Activated CD8-positive, alpha-beta memory T cell treated with anti-CD3 and anti-CD28 coated beads for 36 hours (primary cell): ENCODE measurements around the gene VSTM2A. TPM values are rescaled to one million over a fixed set of nuclear protein-coding genes. Genes with fewer than 3 reads are reported as not detected.

Experiments
- CTCF ChIA-PET: fragments of 350-600 bp; sonication (Branson Sonifier 250); formaldehyde crosslinking; loops from one replicate; lab custom pipeline; 2021; ENCODE audit warnings: antibody characterized with exemption; lab: Charles Lee
- POLR2A ChIA-PET: fragments of 350-600 bp; sonication (Branson Sonifier 250); formaldehyde crosslinking; loops from one replicate; lab custom pipeline; 2021; ENCODE audit warnings: antibody characterized with exemption; lab: Charles Lee
- total RNA-seq, 2 experiments: library from RNA; stranded (reverse); gene quantifications; one replicate each; pipeline ENCODE4 v1.2.3, GENCODE V29; 2021

VSTM2A gene
- total RNA-seq, 2 experiments from 2014 or later: not detected

DNA sequence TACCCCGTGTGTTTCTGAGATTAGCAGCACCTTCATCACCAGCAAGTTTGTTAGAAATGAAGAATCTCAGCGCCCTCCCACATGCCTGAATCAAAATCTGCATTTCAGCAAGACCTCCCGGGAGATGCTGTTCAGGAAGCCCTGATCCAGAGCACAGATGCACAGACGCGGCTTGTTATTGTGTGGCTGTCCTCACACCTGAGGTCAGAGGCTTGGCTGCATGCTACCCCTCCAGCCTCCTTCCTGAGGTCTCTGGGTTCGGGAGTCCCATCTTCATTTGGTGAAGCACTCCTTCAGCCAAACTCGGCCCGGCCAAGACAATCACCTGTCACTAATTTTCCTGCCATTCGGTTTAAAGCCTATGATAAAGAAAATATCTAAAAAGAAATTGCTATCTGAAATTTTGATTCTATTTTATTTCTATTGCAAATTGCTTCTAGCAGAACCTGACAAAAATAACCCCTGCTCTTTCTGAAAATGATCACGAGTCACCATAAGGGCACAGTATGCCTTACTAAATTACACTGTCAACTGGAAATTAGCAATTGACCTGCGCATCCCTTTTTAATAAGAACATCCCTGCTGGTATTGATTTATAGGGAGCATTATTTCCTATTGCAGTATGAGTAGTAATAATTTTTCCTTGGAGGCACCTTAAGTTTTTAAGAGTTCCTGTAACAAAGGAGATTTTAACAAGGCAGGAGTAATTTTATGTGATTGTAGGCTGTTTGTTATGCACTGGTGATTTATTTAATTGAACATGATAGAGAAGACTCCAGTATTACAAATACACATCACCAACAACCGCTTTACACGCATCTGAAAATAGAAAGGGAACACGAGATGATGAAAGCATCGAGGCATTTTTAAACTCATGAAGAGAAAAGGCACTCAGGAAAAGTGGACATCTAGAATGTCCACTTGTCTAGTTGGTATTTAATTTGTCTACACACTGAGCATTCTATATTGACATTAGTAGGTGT is 49.5 kb downstream of the VSTM2A start:
- ChIA-PET POLR2A (no interaction called here), CTCF (no interaction called here)

DNA sequence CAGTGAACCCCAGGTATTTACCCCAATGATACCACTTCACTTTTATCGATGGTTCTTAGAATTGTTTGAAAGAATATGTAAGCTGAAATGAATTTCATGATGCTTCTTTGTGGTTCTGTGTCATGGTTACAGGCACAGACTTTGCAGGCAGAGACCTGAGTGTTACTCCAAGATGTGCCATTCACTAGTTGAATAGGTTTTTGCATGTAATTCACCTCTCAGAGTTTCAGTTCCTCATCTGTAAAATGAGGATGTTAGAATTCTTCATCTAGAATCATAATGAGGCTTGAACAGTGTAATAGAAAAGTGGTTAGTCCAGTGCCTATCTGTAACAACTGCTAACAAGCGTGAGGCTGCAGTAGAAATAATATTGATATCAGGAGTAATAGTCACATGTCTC is 54.6 kb downstream of the VSTM2A start:
- CTCF ChIA-PET: no interaction called here
- POLR2A ChIA-PET: no interaction called here

- POLR2A ChIA-PET: no interaction called here
- CTCF ChIA-PET: no interaction called here
Observed at GRCh38 chr7:54615537-54615936, 73.4 kb downstream of the VSTM2A start.

Other genes with a start within 250 kb of the VSTM2A start
- gene SEC61G, start 216.8 kb downstream of the VSTM2A start, total RNA-seq: 100 to 1,000 TPM; 171 to 181 TPM